K562 (cell line): ENCODE results near the gene SPDEF. TPM values are rescaled to one million over a fixed set of nuclear protein-coding genes. Genes with fewer than 3 reads are reported as not detected.

ENCODE experiments used
- ADNP ChIP-seq: fragments of 200-800 bp; sonication (Bioruptor generic); IDR thresholded peaks from 2 replicates; pipeline ENCODE4 v1.6.1; 2016; ENCODE audit warnings: missing genetic modification characterization, missing compliant biosample characterization
- ARID3B ChIP-seq: fragments of 250-450 bp; sonication (Bioruptor Pico); IDR thresholded peaks from 2 replicates; pipeline ENCODE4 v1.4.0; 2020; ENCODE audit warnings: borderline replicate concordance
- ARNT ChIP-seq, 2 experiments: fragments of 450-650 bp; IDR thresholded peaks; 2 replicates each; pipeline ENCODE4 v1.6.1; 2016; ENCODE audit warnings: mild to moderate bottlenecking in 1 of 2
- BHLHE40 ChIP-seq: IDR thresholded peaks from 2 replicates; pipeline ENCODE4 v1.6.1; 2011; ENCODE audit warnings: low read length, improper control_type of control experiment
- BRF1 ChIP-seq: IDR thresholded peaks from 3 replicates; pipeline ENCODE4 v1.6.1; 2011; ENCODE audit warnings: borderline replicate concordance, mild to moderate bottlenecking; ENCODE audit not compliant: insufficient read length; ENCODE audit errors: extremely low read depth
- ERF ChIP-seq: fragments of 450-650 bp; formaldehyde crosslinking; IDR thresholded peaks from 2 replicates; pipeline ENCODE4 v1.4.0; 2020; ENCODE audit warnings: mild to moderate bottlenecking, mixed read lengths
- FOS ChIP-seq: IDR thresholded peaks from 3 replicates; pipeline ENCODE4 v1.6.1; 2011; ENCODE audit not compliant: insufficient read length; ENCODE audit errors: extremely low read depth
- HDAC2 ChIP-seq: fragments of 450-650 bp; IDR thresholded peaks from 2 replicates; pipeline ENCODE4 v1.6.1; 2016; ENCODE audit warnings: mild to moderate bottlenecking
- HDAC6 ChIP-seq: IDR thresholded peaks from 2 replicates; pipeline ENCODE4 v1.6.1; 2012; ENCODE audit warnings: low read depth, mild to moderate bottlenecking, control low read depth, inconsistent platforms, low read length, moderate library complexity
- LCOR ChIP-seq: sonication (generic); formaldehyde crosslinking; IDR thresholded peaks from 2 replicates; pipeline ENCODE4 v1.8.0; 2022; ENCODE audit warnings: mild to moderate bottlenecking, missing genetic modification reagents
- MAFK ChIP-seq: IDR thresholded peaks from 2 replicates; pipeline ENCODE4 v1.6.1; 2011; ENCODE audit warnings: low read length, improper control_type of control experiment
- MBD2 ChIP-seq: sonication (generic); IDR thresholded peaks from 2 replicates; pipeline ENCODE4 v1.6.1; 2016; ENCODE audit warnings: low read depth, borderline replicate concordance
- MEF2A ChIP-seq: IDR thresholded peaks from 2 replicates; pipeline ENCODE4 v1.6.1; 2011; ENCODE audit warnings: low read depth, mild to moderate bottlenecking, low read length, moderate library complexity; ENCODE audit not compliant: control insufficient read depth
- MYBL2 ChIP-seq, 2 experiments: fragments of 450-650 bp in 1 of 2; sonication (generic) in 1 of 2; formaldehyde crosslinking in 1 of 2; IDR thresholded peaks; 2 replicates each; pipeline versions ENCODE4 v1.6.1 to v1.8.1; 2017 to 2022; ENCODE audit warnings: borderline replicate concordance in 1 of 2, inconsistent platforms in 1 of 2, low read depth in 1 of 2, mild to moderate bottlenecking in 1 of 2, missing genetic modification reagents in 1 of 2, moderate library complexity in 1 of 2
- NFYB ChIP-seq: IDR thresholded peaks from 2 replicates; pipeline ENCODE4 v1.6.1; 2011; ENCODE audit warnings: mild to moderate bottlenecking, moderate library complexity; ENCODE audit not compliant: insufficient read length; ENCODE audit errors: extremely low read depth
- PHF20 ChIP-seq: fragments of 450-650 bp; IDR thresholded peaks from 2 replicates; pipeline ENCODE4 v1.6.1; 2018; ENCODE audit not compliant: partially characterized antibody
- PREB ChIP-seq: sonication (generic); formaldehyde crosslinking; IDR thresholded peaks from 2 replicates; pipeline ENCODE4 v1.8.1; 2023; ENCODE audit warnings: mild to moderate bottlenecking, missing genetic modification reagents
- SMARCA4 ChIP-seq: fragments of 450-650 bp; IDR thresholded peaks from 2 replicates; pipeline ENCODE4 v1.6.1; 2016
- TAL1 ChIP-seq: fragments of 450-650 bp; IDR thresholded peaks from 2 replicates; pipeline ENCODE4 v1.6.1; 2016; ENCODE audit warnings: mild to moderate bottlenecking
- TARDBP ChIP-seq: fragments of 450-650 bp; IDR thresholded peaks from 2 replicates; pipeline ENCODE4 v1.6.1; 2016
- TGIF2 ChIP-seq: sonication (generic); formaldehyde crosslinking; IDR thresholded peaks from 2 replicates; pipeline ENCODE4 v1.8.1; 2022; ENCODE audit warnings: mild to moderate bottlenecking, missing genetic modification reagents, moderate library complexity
- THAP7 ChIP-seq: fragments of 250-450 bp; sonication (Bioruptor Pico); IDR thresholded peaks from 2 replicates; pipeline ENCODE4 v1.5.0; 2021
- XRCC3 ChIP-seq: fragments of 450-650 bp; IDR thresholded peaks from 2 replicates; pipeline ENCODE4 v1.6.1; 2017; ENCODE audit warnings: mild to moderate bottlenecking, moderate library complexity
- ZNF12 ChIP-seq: sonication (generic); formaldehyde crosslinking; IDR thresholded peaks from 2 replicates; pipeline ENCODE4 v1.4.0; 2020; ENCODE audit warnings: mild to moderate bottlenecking, missing genetic modification reagents
- ZNF134 ChIP-seq: fragments of 250-450 bp; sonication (Bioruptor Pico); conservative IDR thresholded peaks from 2 replicates; pipeline ENCODE4 v1.4.0; 2020
- ZNF174 ChIP-seq: fragments of 250-450 bp; sonication (Bioruptor Pico); IDR thresholded peaks from 2 replicates; pipeline ENCODE4 v1.4.0; 2020; ENCODE audit warnings: mild to moderate bottlenecking
- ZNF24 ChIP-seq: fragments of 450-650 bp; IDR thresholded peaks from 2 replicates; pipeline ENCODE4 v1.6.1; 2016
- polyA plus RNA-seq, 8 experiments: library from polyadenylated mRNA; depleted of rRNA in 4 of 8; stranded (reverse) in 5 of 8; unstranded in 3 of 8; fragments of >200 nt; fragmentation: Nextera tagmentation in 2 of 8; fragmentation: Illumina TruSeq in 1 of 8; extraction: Ambion mirVana in 2 of 8; extraction: Trizol in 1 of 8; gene quantifications; 2 replicates each; pipeline versions ENCODE4 v1.2.1 to v1.2.3, GENCODE V29; 2011 to 2014; ENCODE audit warnings: inconsistent platforms in 1 of 8, missing spikeins in 1 of 8
- total RNA-seq, 7 experiments: library from RNA; depleted of rRNA in 6 of 7; stranded (reverse); fragments of >200 nt in 6 of 7; fragmentation: Illumina TruSeq in 2 of 7; extraction: Trizol in 2 of 7; gene quantifications; 2 replicates each; pipeline versions ENCODE4 v1.2.1 to v1.2.3, GENCODE V29; 2011 to 2021; ENCODE audit warnings: low replicate concordance in 1 of 7

SPDEF gene
- total and polyA plus RNA-seq, 9 of the 15 experiments (the other 6 are each of a cell fraction or from before 2014, with no cell fraction given) = 0.04 to 0.12 (median 0.11) TPM; not detected in 5

GRCh38 chr6:34560366-34561226 lies 4.5 kb upstream of the SPDEF start (continued):
- TF ChIP-seq ARID3B (CRISPR knock-in tag) (no peak), ZNF12 (CRISPR knock-in tag) (peak; percentile 41; the same call in 1 of the 2 replicates), NFYB (no peak), TARDBP (no peak; the same call in 1 of the 2 replicates), TAL1 (peak; percentile 74), HDAC6 (no peak), ZNF174 (no peak), BRF1 (no peak), LCOR (peak; percentile 72), FOS (no peak), PREB (CRISPR knock-in tag) (no peak), SMARCA4 (peak; percentile 88), ARNT (IDR thresholded peaks at IDR 0.05) (peak; percentile 32 to 69; a peak in 3 of 4 replicates), MAFK (0 out of 2 replicates have a peak, but pooled peaks have one; percentile 38), ZNF24 (peak; percentile 24; the same call in 1 of the 2 replicates), HDAC2 (peak; percentile 94; the same call in 1 of the 2 replicates), ZNF134 (CRISPR knock-in tag) (no peak), BHLHE40 (peak; percentile 97), MEF2A (no peak), ERF (CRISPR knock-in tag) (0 out of 2 replicates have a peak, but pooled peaks have one; percentile 49), TGIF2 (no peak), XRCC3 (no peak), MBD2 (peak; percentile 84), MYBL2 (IDR thresholded peaks at IDR 0.05; ENCODE audit: low read depth) (no peak), MYBL2 (CRISPR knock-in tag; IDR thresholded peaks at IDR 0.05; ENCODE audit: borderline replicate concordance) (no peak), THAP7 (CRISPR knock-in tag) (no peak), PHF20 (peak; percentile 71), ADNP (tag) (peak; percentile 99)
